Panc1 (cell line): Measurements from ENCODE around the gene KNSTRN.

Source experiments
- CTCF ChIP-seq: fragments of 450-650 bp; IDR thresholded peaks from 2 replicates; pipeline ENCODE4 v1.5.1; 2017; ENCODE audit warnings: mild to moderate bottlenecking
- POLR2AphosphoS5 ChIP-seq: IDR thresholded peaks from 2 replicates; pipeline ENCODE4 v1.6.1; 2012; ENCODE audit warnings: mild to moderate bottlenecking, low read depth, low read length, moderate library complexity
- SIN3A ChIP-seq: IDR thresholded peaks from 2 replicates; pipeline ENCODE4 v1.6.1; 2012; ENCODE audit warnings: low read depth, mild to moderate bottlenecking, low read length, moderate library complexity, borderline replicate concordance; ENCODE audit not compliant: insufficient read depth

DNA sequence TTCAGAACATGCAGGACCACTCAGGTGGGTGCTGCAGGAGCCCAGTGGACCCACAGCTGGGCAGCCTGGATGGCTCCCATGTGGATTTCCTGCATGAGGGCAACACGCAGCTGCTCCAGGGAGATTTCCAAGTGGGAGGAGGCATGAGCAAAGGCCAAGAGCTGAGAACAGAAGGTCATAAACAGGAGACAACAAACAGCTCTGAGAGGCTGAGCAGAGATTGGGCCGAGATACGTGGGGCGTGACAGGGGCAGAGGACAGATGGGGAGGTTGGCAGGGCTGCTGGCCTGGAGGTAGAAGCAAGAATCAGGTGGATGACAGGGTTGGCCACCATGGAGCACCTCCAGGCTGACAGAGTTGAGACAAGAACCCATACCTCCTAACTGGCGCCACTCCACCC lies 28.8 kb upstream of the KNSTRN start:
- TF ChIP-seq CTCF (no peak), POLR2AphosphoS5 (no peak), SIN3A (no peak)
